Non-pigmented ciliary epithelial cell (primary cell): ENCODE results near the gene C1QL2.

Source experiments
- DNase-seq: peaks from one replicate; pipeline ENCODE4 v3.0.0-alpha.2; 2010; ENCODE audit warnings: low read depth

C1QL2 gene

GRCh38 chr2:119158563-119159347 is at the start of gene C1QL2:
C1QL2 (minus strand) TSS chr2:119158751; CDS start chr2:119158269, 482 bp downstream.
- DNase-seq = no peak

GRCh38 chr2:119207447-119207846 is 48.9 kb upstream of the C1QL2 start:
- no peak for DNase-seq

DNA sequence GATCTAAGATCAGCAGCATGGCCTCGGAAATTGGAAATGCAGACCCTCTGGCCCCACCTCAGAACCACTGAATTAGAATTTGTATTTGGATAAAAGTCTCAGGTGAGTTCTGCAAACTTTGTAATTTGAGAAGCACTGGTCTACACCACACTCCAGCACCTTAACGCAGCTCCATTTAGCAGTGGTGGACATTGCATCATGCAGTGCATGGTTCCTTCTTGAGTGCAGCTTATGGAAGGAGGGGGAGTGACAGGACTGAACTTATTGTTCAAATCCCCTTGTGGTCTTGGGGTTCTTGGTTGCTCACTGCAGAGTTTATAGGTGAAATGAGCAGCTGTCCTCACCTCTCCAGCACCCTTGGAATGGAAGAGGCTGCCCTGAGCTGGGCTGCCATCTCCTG is 47.6 kb upstream of the C1QL2 start:
- no peak for DNase-seq

DNA sequence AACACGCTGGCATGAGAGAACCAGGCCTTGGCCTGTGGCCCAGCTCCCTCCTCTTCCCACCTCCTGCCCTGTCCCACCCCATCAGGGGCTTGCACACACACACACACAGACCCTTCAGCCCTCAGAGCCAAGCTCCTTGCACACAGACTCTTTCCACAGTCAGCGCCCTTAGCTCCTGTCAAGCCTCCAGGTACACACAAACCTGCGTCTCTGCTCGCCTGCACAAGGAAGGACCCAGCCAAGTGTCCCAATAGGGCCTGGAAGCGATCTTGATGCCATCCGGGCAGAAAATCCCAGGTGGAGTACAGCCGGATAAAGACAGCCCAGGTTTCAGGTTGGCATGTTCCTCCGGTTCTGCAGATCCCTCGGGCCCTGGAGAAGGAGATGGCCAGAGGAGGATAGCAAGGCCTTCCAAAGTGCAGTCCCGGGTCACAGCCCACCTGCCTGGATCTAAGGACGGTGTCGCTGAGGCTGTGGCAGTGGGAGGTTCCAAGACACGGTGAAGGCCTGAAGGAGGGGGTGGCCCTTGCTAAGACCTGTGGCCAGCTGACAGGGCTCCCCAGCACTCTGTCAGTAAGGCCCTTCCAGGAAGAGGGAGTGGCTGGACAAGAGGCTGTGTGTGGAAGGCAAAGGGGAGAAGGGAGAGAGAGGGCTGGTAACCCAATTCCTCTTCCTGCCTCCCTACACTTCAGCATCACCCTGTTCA is 46.6 kb upstream of the C1QL2 start:
- DNase-seq = no peak

- DNase-seq = no peak
These were observed 46.0 kb upstream of the C1QL2 start for GRCh38 chr2:119204525-119204924.

DNA sequence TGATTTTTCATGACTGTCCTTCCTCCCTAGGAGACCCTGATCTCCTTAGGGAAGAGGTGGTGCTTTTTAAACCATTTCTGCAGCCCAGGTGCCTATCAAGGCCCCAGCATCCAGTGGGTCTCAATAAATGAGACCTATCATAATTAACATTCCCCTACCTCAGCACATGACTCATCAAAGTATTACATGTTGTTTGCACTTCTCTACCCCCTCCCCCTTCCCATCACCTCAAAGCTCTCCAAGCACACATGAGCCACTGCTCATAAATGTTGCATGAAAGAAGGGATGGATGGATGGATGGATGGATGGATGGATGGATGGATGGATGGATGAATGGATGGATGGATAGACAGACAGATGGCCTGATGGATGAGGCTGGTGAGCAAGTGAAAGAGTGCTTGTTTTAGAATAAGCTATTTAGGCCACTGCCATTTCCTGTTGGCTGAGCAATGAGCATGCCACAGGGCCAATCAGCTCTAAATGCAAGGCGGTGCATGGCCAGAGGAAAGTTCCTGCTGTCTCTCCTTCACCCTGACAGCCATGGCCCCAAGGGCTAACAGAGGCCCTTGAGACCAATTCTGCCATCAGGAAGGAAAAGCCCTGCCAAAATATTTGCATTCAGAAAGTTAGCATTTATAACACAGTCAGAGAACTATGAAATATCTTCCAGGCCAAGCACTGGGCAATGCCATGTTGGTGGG is 44.2 kb upstream of the C1QL2 start:
- no peak for DNase-seq

DNA sequence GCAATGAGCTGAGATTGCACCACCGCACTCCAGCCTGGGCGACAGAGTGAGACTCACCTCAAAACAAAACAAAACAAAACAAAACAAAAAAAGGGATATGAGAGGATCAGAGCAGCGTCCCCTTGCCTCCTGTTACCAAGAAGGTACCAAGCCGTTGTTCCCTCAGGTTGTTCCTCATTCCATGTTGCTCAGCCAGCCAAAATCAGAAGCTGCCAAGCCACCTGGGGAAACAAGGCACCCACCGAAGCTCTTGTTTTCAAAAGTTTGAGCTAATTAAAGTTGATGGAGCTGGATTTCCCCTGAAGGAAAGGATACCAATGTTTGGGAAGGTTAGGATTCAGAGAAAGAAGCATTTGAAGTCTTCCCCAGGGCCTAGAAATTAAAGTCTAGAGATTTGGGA is 43.3 kb upstream of the C1QL2 start:
- no peak for DNase-seq

DNA sequence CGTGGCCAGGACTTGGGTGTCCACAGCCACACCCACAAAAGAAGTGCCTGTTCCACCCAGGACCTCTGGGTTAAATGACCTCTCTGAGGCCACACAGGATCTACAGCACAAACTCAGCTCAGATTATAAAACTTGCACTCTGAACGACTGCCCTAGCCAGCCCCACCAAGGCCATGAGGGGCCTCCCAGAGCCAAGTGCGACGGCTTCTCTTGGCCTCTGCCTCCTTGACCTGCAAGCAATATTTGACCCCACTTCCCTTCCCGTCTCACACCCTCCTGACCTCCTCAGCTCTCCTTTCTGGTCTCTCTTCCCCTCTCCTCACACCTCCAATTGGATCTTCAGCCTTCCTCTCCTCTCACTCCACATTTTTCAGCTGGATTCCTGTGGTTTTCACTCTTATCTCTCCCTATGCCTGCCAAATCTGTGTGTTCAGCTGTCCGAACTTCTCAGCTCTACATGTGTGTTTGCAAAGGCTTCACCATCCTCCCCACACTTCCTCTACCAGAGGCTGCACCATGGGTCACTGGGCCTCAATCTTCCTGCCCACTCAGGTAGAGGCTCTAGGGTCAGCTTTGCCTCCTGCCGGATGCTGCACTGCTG is 39.8 kb upstream of the C1QL2 start:
- no peak for DNase-seq

GRCh38 chr2:119197529-119198239 is 39.1 kb upstream of the C1QL2 start:
- no peak for DNase-seq

GRCh38 chr2:119197126-119197405 is 38.5 kb upstream of the C1QL2 start:
- DNase-seq = no peak

DNA sequence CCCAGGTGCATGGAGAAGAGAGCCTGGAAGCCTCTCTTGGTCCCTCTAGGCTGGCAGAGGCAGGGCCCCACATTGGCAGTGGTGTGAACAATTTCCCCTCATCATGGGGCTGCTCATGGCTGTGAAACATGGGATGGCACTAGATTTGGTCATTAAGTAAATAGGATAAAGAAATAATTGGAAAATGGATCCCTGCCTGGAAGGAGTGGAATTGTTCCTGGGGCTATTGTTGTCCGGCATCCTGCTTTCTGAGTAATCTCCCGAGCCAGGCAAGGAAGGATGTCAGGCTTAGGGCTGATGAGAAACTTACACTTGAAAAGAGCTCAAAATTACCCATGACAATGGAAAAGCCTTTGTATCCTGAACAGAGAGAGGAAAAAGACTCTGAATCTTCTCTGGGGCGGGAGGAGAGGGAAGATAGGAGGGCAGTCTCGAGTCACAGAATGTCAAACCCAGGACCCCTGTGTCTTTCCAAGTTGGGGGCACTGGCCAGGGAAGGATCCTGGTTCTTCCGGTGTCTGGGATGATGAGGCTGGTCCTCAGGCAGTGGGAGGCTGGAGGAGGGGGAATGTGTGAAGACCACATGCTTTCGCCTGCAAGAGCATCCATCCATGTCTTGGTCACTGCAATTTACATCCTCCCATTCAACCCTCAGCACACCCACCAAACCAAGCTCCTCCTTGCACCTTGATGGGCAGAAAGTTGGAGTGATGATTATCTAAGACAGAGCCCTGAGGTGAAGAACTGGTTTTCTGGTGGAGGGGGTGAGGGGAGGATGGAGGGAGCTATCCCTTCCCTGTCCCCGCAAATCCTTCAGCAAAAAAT is 38.0 kb upstream of the C1QL2 start:
- no peak for DNase-seq

DNA sequence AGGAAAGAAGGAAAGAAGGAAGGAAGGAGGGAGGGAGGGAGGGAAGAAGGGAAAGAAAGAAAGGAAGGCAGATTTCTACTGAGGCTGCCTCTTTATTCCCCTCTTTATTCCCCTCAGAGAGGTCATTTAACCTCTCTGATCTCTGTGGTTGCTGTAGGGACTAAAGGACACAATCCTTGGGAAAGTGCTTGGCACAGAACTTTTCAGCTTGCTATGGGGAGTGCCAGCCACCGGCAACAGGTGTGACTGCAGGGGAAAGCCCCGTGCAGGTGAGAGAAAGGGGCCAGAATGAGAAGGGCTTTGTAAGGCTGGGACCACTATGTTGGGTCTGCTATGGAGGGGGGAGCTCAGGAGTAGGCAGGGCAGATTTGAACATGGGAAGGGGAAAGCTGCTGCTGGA is 37.3 kb upstream of the C1QL2 start:
- no peak for DNase-seq

- DNase-seq = no peak
These were observed 36.5 kb upstream of the C1QL2 start for GRCh38 chr2:119195001-119195400.

DNA sequence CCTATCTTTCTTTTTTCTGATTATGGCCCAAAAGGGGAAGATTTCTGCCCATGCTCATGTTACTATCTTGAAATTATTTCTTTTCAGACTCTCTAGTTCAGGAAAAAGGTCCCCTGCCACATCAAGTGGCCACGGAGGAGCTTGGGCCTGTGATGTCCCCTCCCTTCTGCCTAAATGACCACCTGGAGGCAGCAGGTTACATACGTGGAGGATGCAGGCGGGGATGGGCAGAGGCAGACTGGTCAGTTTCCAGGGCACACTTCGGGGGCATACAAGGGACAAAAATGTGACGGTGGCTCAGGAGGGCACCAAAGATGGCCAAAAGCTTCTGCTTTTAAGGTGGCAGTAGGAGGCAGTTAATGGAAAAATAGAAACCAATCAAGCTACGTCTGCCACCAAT is 34.3 kb upstream of the C1QL2 start:
- no peak for DNase-seq

- DNase-seq = no peak
These were observed 32.0 kb upstream of the C1QL2 start for GRCh38 chr2:119190321-119191111.

- DNase-seq = no peak
These were observed 26.0 kb upstream of the C1QL2 start for GRCh38 chr2:119184512-119184911.

DNA sequence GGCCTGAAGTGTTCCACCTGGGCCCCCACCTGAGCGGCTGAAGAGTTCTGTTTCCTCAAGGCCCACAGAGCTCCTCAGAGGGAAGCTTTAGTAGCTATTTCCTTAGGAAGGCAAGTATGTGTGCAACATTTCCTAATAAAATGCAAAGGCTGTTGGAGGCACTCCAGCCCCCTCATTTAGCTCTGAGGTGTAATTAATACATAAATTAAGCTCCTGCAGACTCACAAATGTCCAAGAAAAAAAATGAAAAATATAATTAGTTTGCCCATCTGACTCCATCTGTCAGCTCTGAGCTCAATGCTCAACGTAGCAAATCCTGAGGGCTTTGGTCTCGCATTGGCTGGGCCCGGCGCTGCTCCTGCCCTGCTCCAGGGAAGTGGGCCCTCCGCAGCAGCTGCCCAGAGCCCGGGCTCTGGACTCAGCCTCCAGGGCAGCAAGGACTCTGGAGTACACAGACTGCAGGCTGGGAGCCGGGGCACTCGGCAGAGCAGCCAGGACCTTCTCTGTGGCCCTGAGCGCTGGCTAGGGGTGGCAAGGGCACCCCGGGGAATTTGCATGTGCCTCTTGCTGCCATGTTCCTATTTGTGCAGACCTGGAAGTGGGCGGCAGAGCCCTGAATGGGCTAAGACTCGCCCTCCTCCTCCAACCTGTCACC is 23.4 kb upstream of the C1QL2 start:
- no peak for DNase-seq

DNA sequence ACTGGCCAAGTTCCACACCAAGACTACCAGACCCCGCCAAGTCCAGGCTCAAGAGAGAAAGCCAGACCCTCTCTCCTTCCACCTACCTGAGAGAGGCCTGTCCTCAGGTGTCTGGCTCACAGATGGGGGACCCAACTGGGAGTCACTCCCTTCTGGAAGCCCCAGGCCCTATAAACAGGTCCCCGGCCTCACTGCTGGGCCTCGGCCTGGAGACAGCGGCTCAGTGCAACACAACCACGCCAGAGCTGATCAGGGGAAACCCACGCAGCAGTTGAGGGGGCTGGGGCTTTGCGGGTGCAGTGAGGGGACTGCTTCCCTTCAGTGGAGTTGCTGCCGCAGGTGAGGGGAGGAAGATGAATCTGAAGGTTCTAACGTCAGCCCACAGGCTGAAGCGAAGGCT is 22.8 kb upstream of the C1QL2 start:
- DNase-seq = no peak

DNA sequence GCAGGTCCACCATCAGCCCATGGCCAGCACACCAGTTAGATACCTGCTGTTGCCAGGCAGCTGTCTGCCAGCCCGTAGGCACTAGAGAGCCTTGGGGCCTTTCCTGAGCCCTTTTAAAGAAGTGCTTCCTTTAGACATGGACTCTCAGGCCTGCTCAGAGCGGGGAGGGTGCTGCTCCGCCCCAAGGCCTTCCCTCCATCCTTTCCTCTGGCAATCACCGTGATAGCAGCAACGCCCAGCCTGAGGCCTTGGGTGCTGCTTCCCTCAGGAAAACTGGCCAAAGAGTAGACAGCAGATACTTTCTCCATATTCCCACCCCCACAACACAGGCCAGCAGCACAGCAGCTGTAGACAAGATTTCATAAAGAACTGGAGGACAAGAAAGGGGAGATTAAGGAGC is 22.3 kb upstream of the C1QL2 start:
- no peak for DNase-seq

DNA sequence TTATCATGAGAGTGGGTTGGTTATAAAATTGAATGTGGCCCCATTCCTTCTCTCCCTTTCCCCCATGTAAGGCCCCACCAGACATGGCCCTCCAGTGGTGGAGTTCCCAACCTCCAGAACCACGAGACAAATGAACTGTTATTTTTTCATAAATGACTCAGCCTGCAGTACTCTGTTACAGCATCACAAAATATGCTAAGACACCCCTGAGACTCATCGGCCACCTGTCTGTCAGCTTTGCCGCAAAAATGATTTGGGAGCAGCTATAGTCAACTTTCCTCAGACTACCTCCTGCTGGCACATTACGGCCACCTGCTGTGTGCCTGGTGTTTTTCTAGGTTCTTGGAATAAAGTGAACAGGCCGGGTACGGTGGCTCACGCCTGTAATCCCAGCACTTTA is 21.4 kb upstream of the C1QL2 start:
- no peak for DNase-seq
